Colonic mucosa (tissue), 4 donors: ENCODE data around the gene HSD17B12. TPM values are rescaled to one million over a fixed set of nuclear protein-coding genes. Genes with fewer than 3 reads are reported as not detected.
"Not testable (repeated sequence)": the region's sequence is repeated elsewhere in the genome, so short reads cannot be mapped to it uniquely, and the experiment has no call there.

Experiments used
- DNase-seq: peaks from one replicate; pipeline ENCODE4 v3.0.0-alpha.2; 2020
- H3K27ac ChIP-seq: fragments of 200-600 bp; one replicate; pipeline ENCODE4 v1.8.0; 2021
- H3K27me3 ChIP-seq: fragments of 200-600 bp; one replicate; pipeline ENCODE4 v1.8.0; 2021
- H3K36me3 ChIP-seq: fragments of 200-600 bp; one replicate; pipeline ENCODE4 v1.8.0; 2021
- H3K4me1 ChIP-seq: fragments of 200-600 bp; one replicate; pipeline ENCODE4 v1.8.0; 2021; ENCODE audit warnings: mild to moderate bottlenecking
- H3K4me3 ChIP-seq: fragments of 200-600 bp; one replicate; pipeline ENCODE4 v1.8.0; 2021
- H3K9ac ChIP-seq, 2 donors: one replicate each; pipeline ENCODE4 v1.7.0; 2013; ENCODE audit warnings: control low read depth in 2 of 2, low read depth in 2 of 2, low read length in 2 of 2
- H3K9me3 ChIP-seq: fragments of 200-600 bp; one replicate; pipeline ENCODE4 v1.8.0; 2021
- intact Hi-C: fragments of 100-400 bp; cut with DNase I; formaldehyde crosslinking; loops from one replicate; pipeline ENCODE4 v1.14.1; 2022
- total RNA-seq, 2 donors: library from RNA; stranded (reverse); fragmentation: NEBNext Ultra II Directional in 1 of 2; extraction: Animal tissue kit (Norgen Biotek cat#: 25700) in 1 of 2; gene quantifications; one replicate each; pipeline ENCODE4 v1.2.1, GENCODE V29; 2021
- TF ChIP-seq, protein P1 (sequence below): fragments of 200-600 bp; IDR thresholded peaks from one replicate; pipeline ENCODE4 v1.8.0; 2022; ENCODE audit warnings: antibody characterized with exemption, mild to moderate bottlenecking
- donor health status: healthy.
- donor health status: DM: no; HTN: no; CAD: no.
- donor health status: DM: no; HTN: no; CAD: no.

Gene HSD17B12
- total RNA-seq, 2 donors from 2014 or later = 132 to 159 TPM

DNA sequence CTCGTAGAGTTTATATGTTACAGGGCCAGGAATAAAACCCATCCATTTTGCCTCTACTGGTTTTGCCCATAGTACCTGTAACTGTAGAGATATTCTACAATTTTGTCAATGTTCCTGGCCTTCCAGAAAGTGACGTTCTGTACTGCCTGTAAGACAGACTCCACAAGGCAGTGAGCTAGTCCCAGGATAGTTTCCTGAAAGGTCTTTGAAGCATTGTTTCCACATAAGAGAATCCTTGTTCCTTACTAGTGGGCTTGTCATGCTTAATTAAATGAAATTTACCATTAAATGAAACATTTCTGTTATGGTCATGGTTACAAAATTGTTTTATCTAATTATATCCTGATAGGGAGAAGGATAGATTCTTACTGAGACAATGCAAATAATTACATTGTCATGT lies 80.4 kb downstream of the HSD17B12 start:
- Histone ChIP-seq H3K9me3 (no peaks in the 10 kb centered on the region), H3K27ac (no peak overlapping the region), H3K4me3 (no peak overlapping the region), H3K36me3 (no peaks in the 10 kb centered on the region), H3K27me3 (no peaks in the 10 kb centered on the region), H3K4me1 (no peaks in the 10 kb centered on the region), H3K9ac (no peak overlapping the region)
- no peak for DNase-seq
- intact Hi-C loops = no loop called here
- TF ChIP-seq, protein P1, sequence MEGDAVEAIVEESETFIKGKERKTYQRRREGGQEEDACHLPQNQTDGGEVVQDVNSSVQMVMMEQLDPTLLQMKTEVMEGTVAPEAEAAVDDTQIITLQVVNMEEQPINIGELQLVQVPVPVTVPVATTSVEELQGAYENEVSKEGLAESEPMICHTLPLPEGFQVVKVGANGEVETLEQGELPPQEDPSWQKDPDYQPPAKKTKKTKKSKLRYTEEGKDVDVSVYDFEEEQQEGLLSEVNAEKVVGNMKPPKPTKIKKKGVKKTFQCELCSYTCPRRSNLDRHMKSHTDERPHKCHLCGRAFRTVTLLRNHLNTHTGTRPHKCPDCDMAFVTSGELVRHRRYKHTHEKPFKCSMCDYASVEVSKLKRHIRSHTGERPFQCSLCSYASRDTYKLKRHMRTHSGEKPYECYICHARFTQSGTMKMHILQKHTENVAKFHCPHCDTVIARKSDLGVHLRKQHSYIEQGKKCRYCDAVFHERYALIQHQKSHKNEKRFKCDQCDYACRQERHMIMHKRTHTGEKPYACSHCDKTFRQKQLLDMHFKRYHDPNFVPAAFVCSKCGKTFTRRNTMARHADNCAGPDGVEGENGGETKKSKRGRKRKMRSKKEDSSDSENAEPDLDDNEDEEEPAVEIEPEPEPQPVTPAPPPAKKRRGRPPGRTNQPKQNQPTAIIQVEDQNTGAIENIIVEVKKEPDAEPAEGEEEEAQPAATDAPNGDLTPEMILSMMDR = no peak

- Histone ChIP-seq H3K36me3 (no peaks in the 10 kb centered on the region), H3K27ac (no peak overlapping the region), H3K9ac (no peak overlapping the region), H3K4me1 (no peaks in the 10 kb centered on the region), H3K4me3 (no peak overlapping the region), H3K27me3 (no peaks in the 10 kb centered on the region), H3K9me3 (no peaks in the 10 kb centered on the region)
- TF ChIP-seq, protein P1 = no peak
- intact Hi-C loops = no loop called here
- no peak for DNase-seq
Measured at GRCh38 chr11:43765194-43765593, 84.7 kb downstream of the HSD17B12 start.

- DNase-seq = not testable (repeated sequence)
Measured at GRCh38 chr11:43768654-43769053, 88.1 kb downstream of the HSD17B12 start.

GRCh38 chr11:43770173-43770572 lies 89.6 kb downstream of the HSD17B12 start:
- Histone ChIP-seq H3K27ac (no peak overlapping the region), H3K9ac (no peak overlapping the region), H3K36me3 (no peaks in the 10 kb centered on the region), H3K4me3 (no peak overlapping the region), H3K4me1 (no peaks in the 10 kb centered on the region), H3K27me3 (no peaks in the 10 kb centered on the region), H3K9me3 (no peaks in the 10 kb centered on the region)
- DNase-seq = no peak
- intact Hi-C loops = no loop called here
- TF ChIP-seq, protein P1 = no peak

More at GRCh38 chr11:43768654-43769053, 88.1 kb downstream of the HSD17B12 start:
- H3K36me3 ChIP-seq, H3K27ac ChIP-seq, H3K9me3 ChIP-seq, H3K4me3 ChIP-seq, H3K27me3 ChIP-seq, H3K4me1 ChIP-seq, H3K9ac ChIP-seq, intact Hi-C loops: not testable (repeated sequence)

DNA sequence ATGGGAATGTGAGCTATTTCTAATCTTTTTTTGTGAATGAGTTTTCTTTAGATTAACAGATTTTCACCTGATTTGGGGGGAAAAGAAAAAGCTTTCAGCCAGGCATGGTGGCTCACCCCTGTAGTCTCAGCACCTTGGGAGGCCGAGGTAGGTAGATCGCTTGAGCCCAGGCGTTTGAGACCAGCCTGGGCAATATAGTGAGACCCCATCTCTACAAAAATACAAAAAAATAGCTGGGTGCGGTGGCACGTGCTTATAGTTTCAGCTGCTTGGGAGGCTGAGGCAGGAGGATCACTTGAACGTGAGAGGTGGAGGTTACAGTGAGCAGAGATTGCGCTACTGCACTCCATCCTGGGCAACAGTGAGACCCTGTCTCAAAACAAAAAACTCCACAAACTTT lies 92.2 kb downstream of the HSD17B12 start:
- TF ChIP-seq, protein P1 = no peak
- no peaks in the 10 kb centered on the region for H3K9me3 ChIP-seq
- H3K27me3 ChIP-seq = no peaks in the 10 kb centered on the region
- no peaks in the 10 kb centered on the region for H3K36me3 ChIP-seq
- DNase-seq = no peak
- no peaks in the 10 kb centered on the region for H3K4me1 ChIP-seq
- intact Hi-C loops = no loop called here
- H3K4me3 ChIP-seq = no peak overlapping the region
- H3K9ac ChIP-seq = no peak overlapping the region
- no peak overlapping the region for H3K27ac ChIP-seq

DNA sequence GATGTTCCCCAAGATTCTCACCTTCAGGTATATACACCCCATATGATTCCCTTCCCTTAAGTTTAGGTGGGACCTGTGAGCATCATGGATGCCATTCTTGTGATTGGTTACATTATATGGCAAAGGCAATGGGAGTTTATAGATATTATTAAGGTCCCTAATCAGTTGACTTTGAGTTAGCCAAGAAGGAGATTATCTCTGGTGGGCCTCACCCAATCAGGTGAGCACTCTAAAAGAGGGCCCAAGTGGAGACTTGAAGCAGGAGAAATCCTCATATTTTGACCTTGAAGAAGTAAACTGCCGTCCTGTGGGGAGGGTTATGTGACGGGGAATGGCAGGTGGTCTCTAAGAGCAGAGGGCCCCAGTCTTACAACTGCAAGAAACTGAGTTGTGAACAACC lies 94.2 kb downstream of the HSD17B12 start:
- no peaks in the 10 kb centered on the region for H3K4me1 ChIP-seq
- no peaks in the 10 kb centered on the region for H3K36me3 ChIP-seq
- DNase-seq = no peak
- intact Hi-C loops = no loop called here
- H3K9me3 ChIP-seq = no peaks in the 10 kb centered on the region
- TF ChIP-seq, protein P1 = no peak
- no peaks in the 10 kb centered on the region for H3K27me3 ChIP-seq
- no peak overlapping the region for H3K9ac ChIP-seq
- H3K4me3 ChIP-seq = no peak overlapping the region
- H3K27ac ChIP-seq = no peak overlapping the region
